B cell (primary cell): Measurements from ENCODE around the gene TNIK. TPM values are rescaled to one million over a fixed set of nuclear protein-coding genes. Genes with fewer than 3 reads are reported as not detected.

Source experiments
- ATAC-seq: fragments of 200-7000 bp; cut with Tn5 transposase; one replicate; pipeline ENCODE4 v1.10.0; 2021; ENCODE audit warnings: low read depth, mild to moderate bottlenecking, moderate number of reproducible peaks, moderate library complexity
- CTCF ChIA-PET: fragments of 350-600 bp; sonication (Branson Sonifier 250); formaldehyde crosslinking; loops from one replicate; lab custom pipeline; 2021; ENCODE audit warnings: antibody characterized with exemption, inconsistent platforms; lab: Charles Lee
- POLR2A ChIA-PET: fragments of 350-600 bp; sonication (Branson Sonifier 250); formaldehyde crosslinking; loops from one replicate; lab custom pipeline; 2021; ENCODE audit warnings: antibody characterized with exemption; lab: Charles Lee
- DNase-seq: peaks from one replicate; pipeline ENCODE4 v3.0.0; 2013
- H2AFZ ChIP-seq: 2 replicates; pipeline ENCODE4 v1.6.1; 2012; ENCODE audit warnings: mild to moderate bottlenecking, low read depth, low read length; ENCODE audit not compliant: insufficient read depth, poor library complexity, severe bottlenecking
- H3K27ac ChIP-seq, 2 donors: 1 replicate in 1 of 2; 2 replicates in 1 of 2; pipeline ENCODE4 v1.5.1; 2012 to 2013; ENCODE audit warnings: low read length in 2 of 2, mild to moderate bottlenecking in 2 of 2, moderate library complexity in 1 of 2
- H3K27me3 ChIP-seq, 4 experiments: fragments of 200-600 bp in 1 of 4; sonication (generic) in 1 of 4; replicated peaks in 1 of 4; 1 replicate in 2 of 4; 2 replicates in 2 of 4; pipeline versions ENCODE4 v1.6.1 to v1.7.0; 2013 to 2016; ENCODE audit warnings: low read length in 3 of 4, mild to moderate bottlenecking in 2 of 4, mixed read lengths in 1 of 4, moderate library complexity in 1 of 4; ENCODE audit not compliant: insufficient read depth in 4 of 4, control insufficient read depth in 3 of 4; ENCODE audit errors: control extremely low read depth in 1 of 4
- H3K36me3 ChIP-seq, 2 experiments: replicated peaks in 1 of 2; 1 replicate in 1 of 2; 2 replicates in 1 of 2; pipeline versions ENCODE4 v1.6.1 to v1.7.1; 2013; ENCODE audit warnings: low read length in 1 of 2; ENCODE audit not compliant: insufficient read depth in 2 of 2, control insufficient read depth in 1 of 2; ENCODE audit errors: control extremely low read depth in 1 of 2, extremely low read depth in 1 of 2
- H3K4me1 ChIP-seq, 2 donors: fragments of 200-600 bp in 1 of 2; sonication (generic) in 1 of 2; 1 replicate in 1 of 2; 2 replicates in 1 of 2; pipeline versions ENCODE4 v1.5.1 to v1.6.1; 2013 to 2017; ENCODE audit warnings: low read length in 2 of 2; ENCODE audit not compliant: control insufficient read depth in 2 of 2, insufficient read depth in 2 of 2
- H3K4me2 ChIP-seq: replicated peaks from 2 replicates; pipeline ENCODE3; 2012; ENCODE audit warnings: mild to moderate bottlenecking, low read depth, low read length; ENCODE audit not compliant: poor library complexity, severe bottlenecking
- H3K4me3 ChIP-seq, 5 experiments: fragments of 200-600 bp in 1 of 5; sonication (generic) in 1 of 5; 1 replicate in 3 of 5; 2 replicates in 2 of 5; pipeline versions ENCODE4 v1.5.1 to v1.7.0; 2011 to 2016; ENCODE audit warnings: low read length in 4 of 5, mild to moderate bottlenecking in 4 of 5, low read depth in 2 of 5, control low read depth in 1 of 5, moderate library complexity in 1 of 5; ENCODE audit not compliant: insufficient read depth in 1 of 5; ENCODE audit errors: control extremely low read depth in 1 of 5, extremely low read depth in 1 of 5
- H3K79me2 ChIP-seq: fragments of 200-600 bp; sonication (generic); one replicate; pipeline ENCODE4 v1.6.0; 2016; ENCODE audit warnings: low read length; ENCODE audit not compliant: control insufficient read depth, insufficient read depth
- H3K9ac ChIP-seq: fragments of 200-600 bp; sonication (generic); 2 replicates; pipeline ENCODE4 v1.6.1; 2017; ENCODE audit warnings: mild to moderate bottlenecking, low read length, moderate library complexity
- H3K9me3 ChIP-seq, 3 donors: one replicate each; pipeline versions ENCODE4 v1.6.1 to v1.7.1; 2013; ENCODE audit warnings: low read length in 2 of 3; ENCODE audit not compliant: control insufficient read depth in 2 of 3, insufficient read depth in 1 of 3; ENCODE audit errors: control extremely low read depth in 1 of 3
- H4K20me1 ChIP-seq: 2 replicates; pipeline ENCODE4 v1.6.0; 2012; ENCODE audit warnings: mild to moderate bottlenecking, low read length; ENCODE audit not compliant: insufficient read depth, control insufficient read depth, poor library complexity, severe bottlenecking
- H3K27ac Mint-ChIP-seq: one replicate; pipeline ENCODE4 v1.8.0; 2021; ENCODE audit warnings: mixed read lengths
- H3K27me3 Mint-ChIP-seq: one replicate; pipeline ENCODE4 v1.8.0; 2021; ENCODE audit warnings: mixed read lengths
- H3K4me1 Mint-ChIP-seq: one replicate; pipeline ENCODE4 v1.8.0; 2021; ENCODE audit warnings: mixed read lengths
- H3K4me3 Mint-ChIP-seq: one replicate; pipeline ENCODE4 v1.8.0; 2021; ENCODE audit warnings: mixed read lengths
- H3K9me3 Mint-ChIP-seq: one replicate; pipeline ENCODE4 v1.8.0; 2022; ENCODE audit warnings: mixed read lengths; ENCODE audit not compliant: insufficient read depth
- CTCF ChIP-seq: fragments of 200-600 bp; IDR thresholded peaks from one replicate; pipeline ENCODE4 v1.8.0; 2022; ENCODE audit warnings: antibody characterized with exemption, mild to moderate bottlenecking
- EZH2 ChIP-seq: IDR thresholded peaks from 2 replicates; pipeline ENCODE4 v1.6.1; 2012; ENCODE audit warnings: borderline replicate concordance, low read depth, mild to moderate bottlenecking, moderate library complexity, low read length; ENCODE audit not compliant: insufficient read depth, poor library complexity, severe bottlenecking
- WGBS: methylation state at CpG from one replicate; pipeline ENCODE4 v1.1.5; 2013; ENCODE audit warnings: missing lambda C conversion rate; ENCODE audit not compliant: insufficient coverage; 5-methylcytosine and 5-hydroxymethylcytosine counted together
- intact Hi-C: fragments of 100-400 bp; cut with micrococcal nuclease; formaldehyde crosslinking; loops from one replicate; pipeline ENCODE4 v1.10.0; 2022
- polyA plus RNA-seq: library from polyadenylated mRNA; depleted of rRNA; stranded (reverse); fragments of >200 nt; gene quantifications from 2 replicates; pipeline ENCODE4 v1.2.3, GENCODE V29; 2012
- total RNA-seq, 2 donors: library from RNA; stranded (reverse); fragments of 120-200 nt in 1 of 2; gene quantifications; 1 replicate in 1 of 2; 2 replicates in 1 of 2; pipeline versions ENCODE4 v1.2.3 to v1.2.4, GENCODE V29; 2013 to 2022

The TNIK gene
- total and polyA plus RNA-seq, 2 donors (not counting 1 experiment from before 2014, with no cell fraction given): 0.66 to 7.7 TPM

DNA sequence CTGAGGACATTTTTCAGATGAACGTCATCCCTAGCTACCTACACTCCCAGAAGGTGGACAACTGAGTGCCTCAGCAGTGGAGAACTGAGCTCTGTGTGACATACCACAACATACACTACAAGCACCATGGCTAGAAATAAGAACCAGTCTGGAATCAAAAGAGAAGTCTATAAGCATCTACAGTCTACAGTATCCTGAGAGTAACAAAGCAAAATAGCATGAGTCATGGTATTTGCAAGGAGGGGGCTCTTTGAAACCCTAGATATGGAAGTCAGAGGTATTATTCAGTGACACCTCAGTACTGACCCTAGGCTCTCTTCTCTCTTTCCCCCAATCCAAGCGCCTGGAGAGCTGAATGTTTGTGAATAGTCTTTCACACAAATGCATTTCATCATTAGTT is 87.5 kb downstream of the TNIK start:
- no peak overlapping the region for H3K27ac ChIP-seq
- H3K9me3 ChIP-seq: no peaks in the 10 kb centered on the region
- ATAC-seq (no peak), DNase-seq (no peak)
- no peaks in the 10 kb centered on the region for H3K4me1 ChIP-seq
- 100% methylated on average over 1 of the region's 2 CpGs for WGBS
- H4K20me1 ChIP-seq: no peaks in the 10 kb centered on the region
- no peaks in the 10 kb centered on the region for H3K36me3 ChIP-seq
- Mint-ChIP-seq H3K27me3 (no peaks in the 10 kb centered on the region), H3K4me3 (no peak overlapping the region), H3K27ac (no peak overlapping the region), H3K4me1 (no peaks in the 10 kb centered on the region), H3K9me3 (no peaks in the 10 kb centered on the region)
- TF ChIP-seq EZH2 (no peak), CTCF (no peak)
- ChIA-PET CTCF (no interaction called here), POLR2A (no interaction called here)
- no peak overlapping the region for H3K4me2 ChIP-seq
- no peak overlapping the region for H2AFZ ChIP-seq
- H3K27me3 ChIP-seq: no peaks in the 10 kb centered on the region
- no peak overlapping the region for H3K4me3 ChIP-seq
- intact Hi-C loops: no loop called here
- H3K79me2 ChIP-seq: no peaks in the 10 kb centered on the region
- no peak overlapping the region for H3K9ac ChIP-seq

- ChIA-PET CTCF (no interaction called here), POLR2A (no interaction called here)
- H3K9me3 ChIP-seq: no peaks in the 10 kb centered on the region
- WGBS: 80% methylated on average over 1 of the region's 3 CpGs
- intact Hi-C loops: no loop called here
- Mint-ChIP-seq H3K27me3 (no peaks in the 10 kb centered on the region), H3K4me1 (no peaks in the 10 kb centered on the region), H3K9me3 (no peaks in the 10 kb centered on the region), H3K4me3 (no peak overlapping the region), H3K27ac (no peak overlapping the region)
- H3K4me3 ChIP-seq: no peak overlapping the region
- no peaks in the 10 kb centered on the region for H3K79me2 ChIP-seq
- H3K4me1 ChIP-seq: no peaks in the 10 kb centered on the region
- no peak overlapping the region for H3K9ac ChIP-seq
- no peaks in the 10 kb centered on the region for H3K36me3 ChIP-seq
- TF ChIP-seq EZH2: no peak
- no peak for TF ChIP-seq CTCF
- H3K27ac ChIP-seq: no peak overlapping the region
- no peaks in the 10 kb centered on the region for H3K27me3 ChIP-seq
- no peak for ATAC-seq
- no peak overlapping the region for H2AFZ ChIP-seq
- no peak for DNase-seq
- no peaks in the 10 kb centered on the region for H4K20me1 ChIP-seq
- H3K4me2 ChIP-seq: no peak overlapping the region
Measured at GRCh38 chr3:171371354-171371753, 88.9 kb downstream of the TNIK start.
